SK-N-SH (cell line): ENCODE data around the gene FCGR3B. TPM values are rescaled to one million over a fixed set of nuclear protein-coding genes. Genes with fewer than 3 reads are reported as not detected.
"Not testable (repeated sequence)": the region's sequence is repeated elsewhere in the genome, so short reads cannot be mapped to it uniquely, and the experiment has no call there.

ENCODE experiments used
- CTCF ChIA-PET: fragments of 300-600, 350-600 bp; formaldehyde crosslinking; extraction: SDS; loops from one replicate; lab custom pipeline; 2021; lab: Yijun Ruan, JAX
- POLR2A ChIA-PET: fragments of 350-600 bp; sonication (Branson Sonifier 250); formaldehyde crosslinking; extraction: SDS; loops from one replicate; lab custom pipeline; 2020; ENCODE audit warnings: antibody characterized with exemption, inconsistent platforms; lab: Yijun Ruan, JAX
- DNase-seq: peaks from one replicate; pipeline ENCODE4 v3.0.0; 2012
- H2AFZ ChIP-seq: fragments of 200-600 bp; sonication (generic); 2 replicates; pipeline ENCODE4 v1.8.1; 2016; ENCODE audit warnings: antibody characterized with exemption, mild to moderate bottlenecking, low read depth
- H3F3A ChIP-seq: fragments of 200-600 bp; sonication (generic); replicated peaks from 2 replicates; pipeline ENCODE3; 2016; ENCODE audit warnings: antibody characterized with exemption, mild to moderate bottlenecking; ENCODE audit not compliant: insufficient read depth
- H3K27ac ChIP-seq, 2 experiments: fragments of 200-500 bp in 1 of 2; fragments of 200-600 bp in 1 of 2; sonication (Bioruptor generic) in 1 of 2; sonication (generic), shearing (Covaris generic) in 1 of 2; 2 replicates each; pipeline versions ENCODE4 v1.5.1 to v1.6.1; 2014 to 2016; ENCODE audit warnings: low read depth in 2 of 2, inconsistent platforms in 1 of 2, low read length in 1 of 2, mild to moderate bottlenecking in 1 of 2, mixed read lengths in 1 of 2
- H3K27me3 ChIP-seq: fragments of 200-600 bp; sonication (generic), shearing (Covaris generic); 2 replicates; pipeline ENCODE4 v1.6.1; 2016; ENCODE audit warnings: mixed run types; ENCODE audit not compliant: insufficient read depth
- H3K36me3 ChIP-seq, 2 experiments: fragments of 200-500 bp in 1 of 2; fragments of 200-600 bp in 1 of 2; sonication (Bioruptor generic) in 1 of 2; sonication (generic) in 1 of 2; replicated peaks in 1 of 2; 2 replicates each; pipeline versions ENCODE3 to v1.5.1; 2014 to 2016; ENCODE audit warnings: low read length in 1 of 2, mild to moderate bottlenecking in 1 of 2; ENCODE audit not compliant: insufficient read depth in 2 of 2, control insufficient read depth in 1 of 2
- H3K4me1 ChIP-seq, 2 experiments: fragments of 200-500 bp in 1 of 2; fragments of 200-600 bp in 1 of 2; sonication (Bioruptor generic) in 1 of 2; sonication (generic), shearing (Covaris generic) in 1 of 2; 2 replicates each; pipeline versions ENCODE4 v1.5.1 to v1.6.1; 2014 to 2016; ENCODE audit warnings: low read depth in 1 of 2, low read length in 1 of 2, mixed run types in 1 of 2; ENCODE audit not compliant: insufficient read depth in 2 of 2, control insufficient read depth in 1 of 2
- H3K4me2 ChIP-seq: fragments of 200-600 bp; sonication (generic), shearing (Covaris generic); 2 replicates; pipeline ENCODE4 v1.6.1; 2017; ENCODE audit warnings: mixed run types
- H3K4me3 ChIP-seq, 2 experiments: fragments of 200-500 bp in 1 of 2; fragments of 200-600 bp in 1 of 2; sonication (Bioruptor generic) in 1 of 2; sonication (generic), shearing (Covaris generic) in 1 of 2; 2 replicates each; pipeline versions ENCODE4 v1.5.1 to v1.8.1; 2014 to 2016; ENCODE audit warnings: low read depth in 2 of 2, inconsistent platforms in 1 of 2, low read length in 1 of 2, mild to moderate bottlenecking in 1 of 2, mixed read lengths in 1 of 2, moderate library complexity in 1 of 2
- H3K79me2 ChIP-seq: fragments of 200-600 bp; sonication (generic); 2 replicates; pipeline ENCODE4 v1.8.1; 2017; ENCODE audit warnings: mild to moderate bottlenecking; ENCODE audit not compliant: insufficient read depth
- H3K9ac ChIP-seq: fragments of 200-600 bp; sonication (generic); 2 replicates; pipeline ENCODE4 v1.6.1; 2017; ENCODE audit warnings: mixed run types
- H3K9me2 ChIP-seq: fragments of 200-600 bp; sonication (generic); 2 replicates; pipeline ENCODE4 v1.6.1; 2017; ENCODE audit warnings: mixed run types
- H3K9me3 ChIP-seq: fragments of 200-600 bp; sonication (generic); 2 replicates; pipeline ENCODE4 v1.6.1; 2017; ENCODE audit warnings: mixed run types, mild to moderate bottlenecking, moderate library complexity
- H4K20me1 ChIP-seq: fragments of 200-600 bp; sonication (generic); 2 replicates; pipeline ENCODE4 v1.6.1; 2017; ENCODE audit warnings: mild to moderate bottlenecking, mixed run types; ENCODE audit not compliant: insufficient read depth
- EZH2phosphoT487 ChIP-seq: fragments of 200-600 bp; sonication (generic); IDR thresholded peaks from 2 replicates; pipeline ENCODE4 v1.6.1; 2017; ENCODE audit warnings: low read depth, mixed run types, mild to moderate bottlenecking, antibody characterized with exemption, moderate library complexity, borderline replicate concordance
- RXRA ChIP-seq: IDR thresholded peaks from 2 replicates; pipeline ENCODE4 v1.4.0; 2012; ENCODE audit warnings: low read depth, mild to moderate bottlenecking, borderline replicate concordance
- WGBS: methylation state at CpG from one replicate; pipeline ENCODE4 v1.1.6; 2017; ENCODE audit warnings: low lambda C conversion rate; 5-methylcytosine and 5-hydroxymethylcytosine counted together
- polyA plus RNA-seq, 3 experiments: library from polyadenylated mRNA; depleted of rRNA; stranded (reverse); fragments of >200 nt; gene quantifications; 2 replicates each; pipeline ENCODE4 v1.2.3, GENCODE V29; 2012

The FCGR3B gene
- polyA plus RNA-seq, 1 of the 3 experiments (the other 2 are of a cell fraction) = not detected

DNA sequence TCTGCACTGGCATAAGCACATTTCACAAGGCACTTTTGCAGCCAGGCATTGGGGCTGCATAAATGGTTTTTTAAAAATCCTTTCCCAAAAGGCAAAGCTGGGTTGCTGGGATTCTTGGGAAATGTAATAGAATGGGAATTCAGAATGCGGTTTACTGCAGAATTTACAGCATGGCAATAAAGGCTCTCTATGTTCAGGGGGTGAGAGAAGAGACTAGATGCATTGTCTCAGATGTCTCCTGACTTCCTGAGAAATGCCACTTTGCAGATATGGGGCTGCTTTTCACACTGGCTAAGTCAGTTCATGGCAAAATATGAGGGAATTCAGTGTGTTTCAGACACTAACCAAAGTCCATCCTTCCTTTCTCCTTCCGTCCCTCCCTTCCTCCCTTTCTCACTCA, 45.5 kb upstream of the FCGR3B start:
- Histone ChIP-seq H3K27me3 (peaks cover 21% of the 10 kb centered on the region; the same call in 1 of the 2 replicates), H3K4me2 (no peak overlapping the region), H3K4me1 (no peaks in the 10 kb centered on the region), H3K9ac (no peak overlapping the region), H2AFZ (no peak overlapping the region), H3F3A (no peaks in the 10 kb centered on the region), H3K79me2 (no peaks in the 10 kb centered on the region), H3K27ac (no peak overlapping the region), H4K20me1 (no peaks in the 10 kb centered on the region), H3K9me2 (no peaks in the 10 kb centered on the region), H3K4me3 (no peak overlapping the region), H3K36me3 (no peaks in the 10 kb centered on the region), H3K9me3 (no peaks in the 10 kb centered on the region)
- no peak for DNase-seq
- 76% methylated on average over 2 of the region's 2 CpGs for WGBS
- ChIA-PET CTCF (no interaction called here), POLR2A (no interaction called here)
- no peak for TF ChIP-seq EZH2phosphoT487
- TF ChIP-seq RXRA = no peak

GRCh38 chr1:161674908-161675307, 43.9 kb upstream of the FCGR3B start:
- H3K9me2 ChIP-seq, POLR2A ChIA-PET, DNase-seq, H3K27ac ChIP-seq, H2AFZ ChIP-seq, H3K36me3 ChIP-seq, H3K4me1 ChIP-seq, H3K79me2 ChIP-seq, H4K20me1 ChIP-seq, H3K4me3 ChIP-seq, H3K27me3 ChIP-seq, H3K4me2 ChIP-seq, H3F3A ChIP-seq, CTCF ChIA-PET, H3K9ac ChIP-seq, H3K9me3 ChIP-seq: not testable (repeated sequence)
- WGBS = 14% methylated on average over 1 of the region's 3 CpGs

DNA sequence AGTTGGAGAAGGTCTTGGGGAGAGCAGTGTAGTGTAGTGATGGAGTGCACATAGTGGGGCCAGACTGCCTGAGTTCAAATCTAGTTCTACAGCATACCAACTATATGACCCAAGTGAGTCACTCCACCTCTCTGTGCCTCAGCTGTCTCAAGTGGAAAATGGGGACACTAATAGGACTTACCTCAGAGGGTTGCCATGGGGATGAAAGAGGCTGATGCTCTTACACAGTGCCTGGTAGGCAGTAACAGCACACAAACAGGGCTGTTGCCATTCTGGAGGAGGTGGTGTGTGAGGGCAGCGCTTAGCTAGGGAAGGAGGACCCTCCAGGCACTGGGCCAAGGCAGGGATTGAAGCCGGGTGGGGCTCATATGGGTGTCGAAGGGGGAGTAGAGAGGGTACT, 43.5 kb upstream of the FCGR3B start:
- H3K4me1 ChIP-seq, H3K9me3 ChIP-seq, H3K4me2 ChIP-seq, H3F3A ChIP-seq, H3K79me2 ChIP-seq, H3K36me3 ChIP-seq, H3K27ac ChIP-seq, H2AFZ ChIP-seq, CTCF ChIA-PET, H3K27me3 ChIP-seq, H3K9me2 ChIP-seq, DNase-seq, H3K9ac ChIP-seq, H3K4me3 ChIP-seq, H4K20me1 ChIP-seq, POLR2A ChIA-PET: not testable (repeated sequence)
- 42% methylated on average over 3 of the region's 3 CpGs for WGBS

- H3K9me2 ChIP-seq, H3K9ac ChIP-seq, H3K79me2 ChIP-seq, CTCF ChIA-PET, H4K20me1 ChIP-seq, H3K36me3 ChIP-seq, H3K4me3 ChIP-seq, POLR2A ChIA-PET, H3K9me3 ChIP-seq, H3K27me3 ChIP-seq, DNase-seq, H3F3A ChIP-seq, H3K4me2 ChIP-seq, H3K4me1 ChIP-seq, H2AFZ ChIP-seq, H3K27ac ChIP-seq: not testable (repeated sequence)
- 40% methylated on average over 3 of the region's 7 CpGs for WGBS
Measured at GRCh38 chr1:161673437-161673836, 42.5 kb upstream of the FCGR3B start.

- CTCF ChIA-PET, H3F3A ChIP-seq, H3K4me3 ChIP-seq, H3K4me2 ChIP-seq, H3K9me2 ChIP-seq, H4K20me1 ChIP-seq, H3K4me1 ChIP-seq, H3K9me3 ChIP-seq, DNase-seq, H3K79me2 ChIP-seq, H3K27me3 ChIP-seq, H3K9ac ChIP-seq, POLR2A ChIA-PET, H3K27ac ChIP-seq, H3K36me3 ChIP-seq: not testable (repeated sequence)
- 35% methylated on average over 11 of the region's 15 CpGs for WGBS
- H2AFZ ChIP-seq = peak overlapping the region; percentile 74; the same call in 1 of the 2 replicates
Measured at GRCh38 chr1:161671045-161672020, 40.4 kb upstream of the FCGR3B start.

- H3K4me2 ChIP-seq, H2AFZ ChIP-seq, POLR2A ChIA-PET, H3K9me2 ChIP-seq, H3K27ac ChIP-seq, H3K4me3 ChIP-seq, H4K20me1 ChIP-seq, DNase-seq, H3K79me2 ChIP-seq, H3K27me3 ChIP-seq, H3K9ac ChIP-seq, H3F3A ChIP-seq, H3K36me3 ChIP-seq, H3K4me1 ChIP-seq, CTCF ChIA-PET, H3K9me3 ChIP-seq: not testable (repeated sequence)
- WGBS = no CpG with 5 or more reads among the region's 4 CpGs
Measured at GRCh38 chr1:161664689-161665088, 33.7 kb upstream of the FCGR3B start.
